Measurements from ENCODE around the gene SLC43A2.

Gene SLC43A2

GRCh38 chr17:1560858-1561355 lies 67.7 kb downstream of the SLC43A2 start:
- DNase-seq = no peak

- DNase-seq = no peak
Measured at GRCh38 chr17:1560101-1560857, 68.4 kb downstream of the SLC43A2 start.

DNA sequence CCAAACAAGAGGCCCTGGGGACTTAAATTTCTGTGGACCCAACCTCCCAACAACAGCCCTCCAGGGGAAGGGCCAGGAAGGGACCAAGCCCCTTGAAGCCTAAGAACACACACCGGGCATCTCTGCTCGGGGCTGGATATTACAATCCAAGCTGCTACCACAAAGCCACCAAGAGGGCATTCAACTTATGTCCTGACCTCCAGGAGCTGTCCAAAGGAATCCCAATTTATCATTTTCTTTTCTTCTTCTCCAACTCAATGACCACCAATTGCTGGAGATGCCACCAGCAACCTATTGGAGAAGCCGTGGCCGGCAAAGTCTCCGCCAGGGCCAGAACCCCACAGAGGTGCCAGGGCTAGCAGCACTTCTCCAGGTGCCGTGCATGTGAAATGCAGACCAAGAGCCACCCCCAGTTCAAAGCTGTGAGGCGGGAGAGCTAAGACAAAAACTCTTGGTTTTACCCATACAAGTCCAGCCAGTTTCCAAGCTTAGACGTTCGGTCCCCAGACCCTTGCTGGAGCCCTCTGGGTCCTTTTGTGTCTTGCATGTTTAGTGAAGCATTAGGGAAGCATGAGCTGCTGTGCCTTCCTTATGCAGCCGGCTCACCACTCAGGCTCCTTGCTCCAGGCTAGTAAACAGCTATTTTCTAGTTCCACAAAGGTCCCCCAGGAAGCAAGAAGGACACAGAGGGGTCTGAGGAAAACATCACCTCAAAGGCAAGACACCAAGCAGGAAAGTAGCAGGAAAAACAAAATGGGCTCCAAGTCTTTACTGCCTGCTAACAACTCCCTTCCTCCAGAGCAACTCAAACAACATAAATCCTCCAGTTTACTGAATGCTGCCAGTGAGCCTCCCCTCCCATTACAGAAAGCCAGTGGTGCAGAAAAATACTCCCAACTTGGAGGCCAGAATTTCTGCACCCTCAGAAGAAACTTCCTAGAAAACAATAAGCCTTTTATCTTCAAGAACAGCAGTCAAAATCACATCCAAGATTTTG lies 69.3 kb downstream of the SLC43A2 start:
- DNase-seq = no peak

- no peak for DNase-seq
Measured at GRCh38 chr17:1558401-1558800, 70.2 kb downstream of the SLC43A2 start.

DNA sequence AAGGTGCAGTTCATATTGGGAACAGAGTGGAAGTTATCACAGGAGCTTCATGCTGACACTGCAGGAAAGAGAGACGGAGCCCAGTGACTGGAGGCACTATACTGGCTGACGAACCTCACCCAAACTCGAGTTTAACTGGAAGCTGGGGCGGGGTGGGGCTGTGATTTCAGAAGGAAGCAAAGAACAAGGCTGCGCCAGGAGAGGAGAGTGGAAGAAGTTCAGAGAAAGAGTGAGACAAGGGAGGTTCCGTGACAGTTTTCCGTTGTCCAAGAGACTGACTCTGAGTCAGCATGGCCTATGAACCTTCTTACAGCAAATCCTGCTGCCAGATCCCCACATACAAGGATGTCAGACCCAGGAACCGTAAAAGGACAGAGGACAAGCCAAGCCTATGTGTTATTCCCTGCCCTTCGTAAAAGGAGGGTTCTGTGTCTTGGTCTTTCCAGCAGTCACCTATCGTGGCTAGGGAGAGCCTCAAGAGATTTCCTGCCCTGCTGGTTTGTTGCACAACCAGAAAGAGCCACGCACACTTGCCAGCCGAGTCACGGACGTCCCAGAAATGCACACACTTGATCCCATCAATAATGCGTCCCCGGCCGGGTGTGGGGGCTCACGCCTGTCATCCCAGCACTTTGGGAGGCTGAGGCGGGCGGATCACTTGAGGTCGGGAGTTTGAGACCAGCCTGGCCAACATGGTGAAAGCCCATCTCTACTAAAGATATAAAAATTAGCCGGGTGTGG lies 71.1 kb downstream of the SLC43A2 start:
- no peak for DNase-seq

DNA sequence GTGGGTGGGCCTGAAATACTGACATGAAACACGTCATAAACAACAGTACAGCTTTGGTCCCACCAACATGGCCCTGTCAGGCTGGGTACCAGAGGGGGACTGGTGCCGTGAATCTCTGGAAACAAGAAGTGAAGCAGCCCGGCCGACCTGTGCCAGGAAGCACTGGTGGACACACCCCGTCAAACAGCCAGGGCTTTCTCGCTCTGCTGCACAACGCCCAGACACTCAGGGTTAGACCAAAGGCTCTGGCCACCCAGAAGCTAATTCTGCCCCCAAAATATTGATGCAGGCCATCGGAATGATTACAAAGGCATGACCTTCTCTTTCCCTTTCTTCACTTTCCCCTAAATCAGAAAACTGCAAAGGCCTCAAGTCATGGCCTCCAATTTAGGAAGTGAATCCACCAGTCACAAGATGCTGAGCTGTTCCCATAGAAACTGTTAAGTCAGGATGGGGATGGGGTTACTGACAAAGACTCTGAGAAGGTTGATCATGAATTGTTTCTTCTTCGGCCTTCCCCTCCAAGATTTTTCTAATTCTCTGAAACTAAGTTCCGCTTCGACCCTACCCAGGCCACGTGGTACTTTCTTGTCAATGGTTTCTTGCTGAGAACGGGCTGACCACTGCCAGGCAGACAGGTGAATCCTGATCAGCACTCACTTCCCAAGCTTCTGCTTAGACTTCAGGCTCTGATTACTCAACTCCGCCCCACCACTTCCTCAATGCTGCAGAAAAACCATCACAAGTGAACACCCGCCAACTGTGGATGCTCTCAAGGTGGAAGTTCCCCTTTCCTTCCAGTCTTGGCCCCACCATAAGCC lies 72.8 kb downstream of the SLC43A2 start:
- DNase-seq = no peak

- no peak for DNase-seq
Measured at GRCh38 chr17:1554751-1555540, 73.7 kb downstream of the SLC43A2 start.

DNA sequence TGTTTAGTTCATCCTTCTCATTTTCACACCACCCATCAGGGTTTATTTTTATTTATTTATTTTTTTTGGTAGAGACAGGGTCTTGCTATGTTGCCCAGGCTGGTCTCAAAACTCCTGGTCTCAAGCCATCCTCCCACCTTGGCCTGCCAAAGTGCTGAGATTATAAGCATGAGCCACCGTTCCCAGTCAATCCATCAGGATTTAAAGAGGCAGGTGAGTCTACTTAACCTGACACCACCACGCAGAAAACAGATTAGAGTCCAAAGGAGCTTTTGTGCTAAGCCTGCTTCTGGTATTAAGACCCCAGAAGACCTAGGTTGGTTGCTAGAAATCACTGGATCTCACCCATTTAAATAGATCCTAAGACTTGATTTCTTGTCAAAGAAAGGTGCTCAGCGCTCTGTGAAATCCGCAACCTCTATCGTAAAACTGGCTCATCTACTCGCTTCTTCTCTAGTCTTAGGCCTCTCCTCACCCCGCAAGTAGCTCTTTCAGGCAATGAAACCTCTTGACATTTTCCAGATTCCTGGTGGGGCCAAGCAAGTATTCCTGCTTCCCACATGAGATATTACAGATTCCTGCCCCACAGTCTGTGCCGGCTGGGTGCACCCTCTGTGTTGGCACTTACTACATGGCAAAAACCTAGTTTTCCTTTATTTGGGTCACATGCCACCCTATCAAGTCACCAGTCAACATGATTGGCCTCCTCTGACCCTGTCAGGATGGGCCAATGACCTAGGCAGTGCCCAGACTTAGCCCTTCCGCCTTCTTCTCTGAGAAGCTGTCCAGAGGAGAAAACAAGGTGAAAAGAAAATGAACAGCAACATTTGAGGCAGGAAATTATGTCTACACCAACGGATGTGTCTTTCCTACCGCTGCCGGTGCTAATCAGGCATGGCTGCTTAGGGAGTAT lies 75.0 kb downstream of the SLC43A2 start:
- DNase-seq = no peak

GRCh38 chr17:1552932-1553331 lies 75.7 kb downstream of the SLC43A2 start:
- DNase-seq = no peak

GRCh38 chr17:1551741-1552140 lies 76.9 kb downstream of the SLC43A2 start:
- no peak for DNase-seq

DNA sequence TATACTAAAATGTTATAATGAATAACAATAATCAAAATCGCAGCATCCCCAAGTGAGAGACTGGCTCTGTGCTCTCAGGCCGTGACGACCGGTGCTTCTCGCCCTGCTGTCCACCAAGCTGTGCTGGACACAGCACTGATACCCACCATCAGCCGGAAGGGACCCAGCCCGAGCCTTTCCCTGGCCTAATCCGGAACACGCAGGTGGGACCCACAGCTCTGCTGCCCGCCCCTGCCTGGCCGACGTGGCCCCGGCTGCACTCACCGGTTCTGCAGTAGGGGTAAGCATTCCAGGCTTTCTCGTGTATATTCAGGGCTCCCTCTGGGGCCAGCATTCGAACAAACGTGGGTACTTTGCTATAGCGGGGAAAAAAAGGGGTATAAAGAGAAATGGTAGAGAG lies 80.6 kb downstream of the SLC43A2 start:
- no peak for DNase-seq

DNA sequence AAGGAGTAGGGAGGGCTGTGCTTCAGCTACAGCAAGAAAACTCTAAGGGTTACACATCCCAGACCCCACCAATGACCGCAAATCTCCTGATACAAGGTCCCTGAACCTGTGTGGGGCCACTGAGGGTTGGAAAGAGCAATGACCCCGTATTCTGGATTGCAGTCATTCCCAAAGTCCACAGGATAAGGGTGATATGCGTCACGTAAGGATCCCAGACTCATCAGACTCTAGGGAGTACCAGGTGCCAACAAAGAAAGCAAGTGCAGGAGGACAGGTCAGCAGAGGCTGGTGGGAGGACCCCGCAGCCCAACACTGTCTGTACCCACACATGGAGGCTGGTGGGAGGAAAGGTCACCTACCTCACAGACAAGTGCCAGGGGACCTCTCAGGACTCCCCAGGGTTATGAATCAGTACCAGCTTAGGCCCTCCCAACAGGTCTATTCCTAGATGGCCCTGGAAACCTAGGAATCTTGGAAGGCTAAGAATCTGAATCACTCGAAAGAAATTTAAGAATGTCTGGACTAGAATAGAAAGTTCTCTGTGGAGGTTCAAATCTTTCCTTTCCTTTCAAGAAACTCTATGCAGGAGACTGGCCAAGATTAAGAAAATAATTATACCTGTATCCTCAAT lies 82.2 kb downstream of the SLC43A2 start:
- no peak for DNase-seq

GRCh38 chr17:1545618-1546017 lies 83.0 kb downstream of the SLC43A2 start:
- no peak for DNase-seq

- no peak for DNase-seq
Measured at GRCh38 chr17:1542316-1542715, 86.3 kb downstream of the SLC43A2 start.

DNA sequence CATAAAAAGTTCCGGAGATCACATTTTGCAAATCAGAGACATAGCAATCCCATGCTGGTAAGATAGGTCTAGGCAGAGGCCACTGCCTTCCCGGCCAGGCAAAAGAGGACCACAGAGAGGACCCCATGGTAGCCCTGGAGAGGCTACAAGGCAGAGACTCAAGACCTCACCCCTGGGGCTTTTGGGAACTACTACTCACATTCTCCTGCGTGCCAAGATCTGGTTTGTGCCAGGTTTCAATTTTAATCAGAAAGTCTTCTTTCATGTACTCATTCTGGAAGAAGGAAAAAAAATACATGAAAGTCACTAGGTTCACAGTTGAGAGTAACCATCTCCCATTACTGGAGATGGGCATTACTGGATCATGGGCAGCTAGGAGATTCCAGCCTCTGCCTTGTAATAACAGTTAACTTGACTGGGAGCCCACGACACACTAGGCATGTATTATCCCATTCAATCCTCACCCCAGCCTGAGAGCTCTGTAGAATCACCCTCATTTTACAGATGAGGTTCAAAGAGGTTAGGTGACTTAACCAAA lies 87.2 kb downstream of the SLC43A2 start:
- no peak for DNase-seq

DNA sequence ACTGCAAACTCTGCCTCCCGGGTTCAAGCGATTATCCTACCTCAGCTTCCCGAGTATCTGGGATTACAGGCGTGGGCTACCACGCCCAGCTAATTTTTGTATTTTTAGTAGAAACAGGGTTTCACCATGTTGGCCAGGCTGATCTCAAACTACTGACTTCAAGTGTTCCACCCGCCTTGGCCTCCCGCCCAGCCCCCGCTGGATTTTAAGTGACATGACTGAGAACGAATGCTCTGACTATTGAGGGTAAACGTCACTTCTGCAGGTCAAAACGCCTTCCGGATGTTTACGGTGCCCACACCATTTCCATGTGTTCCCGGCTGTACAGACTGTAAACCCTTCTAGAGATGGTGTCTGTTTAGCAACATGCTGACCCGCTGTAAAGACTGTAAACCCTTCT lies 88.8 kb downstream of the SLC43A2 start:
- no peak for DNase-seq

DNA sequence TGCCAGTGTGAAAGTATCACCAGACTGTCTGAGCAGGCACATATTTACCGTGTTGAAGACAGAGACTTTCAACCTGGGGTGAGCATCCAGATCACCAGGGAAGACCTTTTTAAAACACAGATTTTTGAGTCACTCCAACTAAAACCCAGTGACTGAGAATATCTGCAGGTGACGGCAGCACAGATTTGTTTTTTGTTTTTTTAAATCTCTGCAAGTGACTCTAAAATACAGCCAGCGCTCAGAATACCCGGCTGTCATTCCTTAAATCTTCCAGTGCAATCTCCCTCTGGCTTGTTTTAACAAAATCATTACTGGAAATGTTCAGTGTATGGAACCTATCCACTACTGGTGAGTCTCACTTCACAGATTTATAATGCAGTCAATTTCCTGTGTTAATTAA lies 92.9 kb downstream of the SLC43A2 start:
- no peak for DNase-seq

- DNase-seq = no peak
Measured at GRCh38 chr17:1533661-1534325, 94.8 kb downstream of the SLC43A2 start.

Measured in activated CD4-positive, CD25-positive, alpha-beta regulatory T cell (primary cell).